Posterior vena cava (tissue), 2 donors: Measurements from ENCODE around the gene TXNDC5. TPM values are rescaled to one million over a fixed set of nuclear protein-coding genes. Genes with fewer than 3 reads are reported as not detected.
A peak's percentile ranks its signal among the peaks of the same experiment; 100 is the strongest.

ENCODE experiments used
- DNase-seq: peaks from one replicate; pipeline ENCODE4 v3.0.0-alpha.2; 2020; ENCODE audit warnings: low spot score
- intact Hi-C, 2 donors: fragments of 100-400 bp; cut with DNase I; formaldehyde crosslinking; loops; one replicate each; pipeline versions ENCODE4 v1.14.1 to v1.14.2; 2022 to 2023
- total RNA-seq, 2 donors: library from RNA; stranded (reverse); fragmentation: NEBNext Ultra II Directional; extraction: Animal tissue kit (Norgen Biotek cat#: 25700); gene quantifications; one replicate each; pipeline ENCODE4 v1.2.1, GENCODE V29; 2021
- donor health status: DM: yes; HTN: yes; CAD: no.
- donor health status: DM: yes; HTN: yes; CAD: no.

The TXNDC5 gene
- total RNA-seq, 2 donors from 2014 or later: 98.2 to 122 TPM

DNA sequence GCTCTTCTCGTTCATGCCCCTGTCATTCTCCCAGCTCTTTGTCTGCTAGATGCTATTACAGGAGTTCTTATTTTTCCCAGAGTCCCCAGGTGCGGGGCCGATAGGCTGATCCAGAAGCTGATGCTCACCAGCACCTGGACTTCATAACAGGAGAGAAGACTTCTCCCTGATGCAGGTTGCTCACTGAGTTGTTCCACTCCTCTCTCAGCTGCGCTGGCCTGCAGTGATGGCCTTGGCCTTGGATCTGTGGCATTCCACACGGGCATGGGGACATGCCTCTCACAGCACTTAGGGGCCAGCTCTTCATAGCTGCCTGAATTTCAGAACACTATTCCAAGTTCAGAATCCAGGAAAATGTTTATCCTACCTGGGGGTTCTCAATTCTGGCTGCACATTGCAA lies 7.1 kb upstream of the TXNDC5 start:
- no peak for DNase-seq
- intact Hi-C loops: no loop called here

DNA sequence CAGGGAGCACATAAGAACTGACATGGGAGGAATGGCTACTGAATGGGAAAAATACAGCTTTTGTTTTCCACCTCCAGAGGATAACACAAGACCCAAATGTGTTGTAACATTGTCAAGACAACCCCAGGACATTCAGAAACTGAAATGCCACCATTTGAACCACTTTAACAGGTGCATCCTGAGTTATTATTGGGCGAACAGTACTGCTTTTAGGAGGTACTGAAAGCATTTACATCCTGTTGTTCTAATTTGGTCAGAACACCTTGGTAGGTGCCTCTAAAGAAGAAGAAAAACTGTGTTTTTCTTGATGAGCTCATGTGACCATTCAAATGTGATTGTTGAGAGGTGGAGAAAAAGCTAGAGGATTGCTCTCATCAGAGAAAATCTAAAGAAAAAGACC lies 6.4 kb upstream of the TXNDC5 start:
- intact Hi-C loops: no loop called here
- no peak for DNase-seq

DNA sequence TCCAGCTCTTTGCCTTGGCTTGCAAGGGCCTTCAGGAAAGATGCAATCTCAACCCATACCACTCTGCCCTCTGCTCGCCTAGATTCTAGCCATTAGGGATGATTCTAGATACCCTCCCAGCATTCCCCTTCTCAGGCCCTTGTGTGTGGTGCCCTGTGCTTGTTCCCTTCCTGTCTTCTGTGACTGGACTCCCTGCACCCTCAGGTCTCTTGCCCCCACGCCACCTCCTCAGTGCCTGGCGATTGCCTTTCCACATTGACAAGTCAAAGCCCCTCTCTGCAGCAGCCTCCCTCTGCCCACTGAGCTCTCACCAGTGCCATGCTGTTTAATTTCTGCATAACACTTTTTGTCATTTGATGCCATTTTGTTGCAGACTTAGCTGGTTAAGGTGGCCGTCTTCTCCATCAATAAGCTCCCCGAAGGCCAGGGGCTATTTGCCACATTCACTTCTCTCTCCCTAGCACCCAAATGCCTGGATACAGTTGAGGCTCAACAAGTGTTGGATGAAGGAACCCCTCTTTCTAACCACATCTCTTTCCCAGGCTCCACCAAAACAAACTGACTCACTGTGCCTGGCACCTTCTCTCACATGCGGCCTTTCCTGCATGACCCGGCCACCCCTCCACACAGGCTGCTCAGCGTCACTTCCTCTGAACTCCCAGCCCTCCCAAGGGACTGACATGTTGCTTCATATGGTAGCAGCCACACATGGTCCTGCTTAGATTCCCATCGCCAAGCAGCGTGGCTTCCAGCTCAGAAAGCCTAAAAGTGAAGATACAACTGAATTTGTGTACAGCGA lies 4.6 kb upstream of the TXNDC5 start:
- DNase-seq: peak; percentile 84
- intact Hi-C loops: no loop called here

DNA sequence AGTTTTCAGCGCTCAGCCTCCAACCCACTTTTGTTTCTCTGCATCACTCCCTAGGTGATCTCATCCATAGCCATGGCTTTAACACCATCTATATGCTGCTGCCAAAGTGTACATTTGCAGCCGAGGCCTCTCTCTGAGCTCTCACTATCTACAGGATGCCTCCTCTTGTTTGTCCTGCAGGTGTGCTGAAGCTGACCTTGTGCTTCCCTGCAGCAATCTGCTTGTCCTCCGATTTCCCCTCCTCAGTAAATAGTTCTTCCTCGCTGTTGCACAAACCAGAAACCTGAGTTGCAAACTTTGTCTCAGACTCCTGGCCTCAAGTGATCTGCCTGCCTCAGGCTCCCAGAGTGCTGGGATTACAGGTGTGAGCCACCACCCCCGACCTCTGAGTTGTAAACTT lies 3.7 kb upstream of the TXNDC5 start:
- DNase-seq: no peak
- intact Hi-C loops: no loop called here

DNA sequence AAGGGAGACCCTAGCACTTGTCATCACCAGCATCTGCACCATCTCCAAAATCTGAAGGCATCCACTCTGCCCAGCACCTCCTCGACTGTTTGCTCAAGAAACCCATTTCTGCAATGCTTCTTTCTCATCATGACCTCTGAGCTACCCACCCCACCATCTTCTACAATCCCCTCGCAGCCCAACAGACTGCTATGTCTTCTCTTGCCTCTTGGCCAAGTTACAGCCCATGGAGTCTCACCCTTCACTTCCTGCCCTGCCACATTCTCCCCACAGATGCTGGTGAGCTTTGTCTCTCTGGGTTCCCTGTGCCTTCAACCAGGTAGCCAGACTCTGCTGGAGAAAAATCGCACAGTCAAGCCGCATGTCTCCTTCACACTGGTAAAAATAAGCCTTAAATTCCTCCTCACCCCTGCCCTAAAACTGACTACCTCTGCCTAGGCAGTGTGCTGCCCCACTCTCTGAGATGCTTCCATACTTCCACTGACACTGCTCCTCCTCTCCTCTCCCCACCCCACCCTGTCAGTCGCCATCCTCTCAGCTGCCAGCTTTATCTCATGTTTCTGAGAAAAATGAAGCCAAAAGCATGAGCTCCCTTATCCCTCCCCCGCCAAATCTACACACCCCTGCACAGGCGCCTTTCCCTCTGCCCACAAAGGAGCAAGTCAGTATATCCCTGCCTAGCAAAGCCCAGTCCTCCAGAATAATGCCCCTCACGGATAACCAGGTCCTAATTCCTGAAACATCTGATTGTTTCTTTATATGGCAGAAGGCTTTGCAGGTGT lies 2.3 kb upstream of the TXNDC5 start:
- DNase-seq: no peak
- intact Hi-C loops: no loop called here

DNA sequence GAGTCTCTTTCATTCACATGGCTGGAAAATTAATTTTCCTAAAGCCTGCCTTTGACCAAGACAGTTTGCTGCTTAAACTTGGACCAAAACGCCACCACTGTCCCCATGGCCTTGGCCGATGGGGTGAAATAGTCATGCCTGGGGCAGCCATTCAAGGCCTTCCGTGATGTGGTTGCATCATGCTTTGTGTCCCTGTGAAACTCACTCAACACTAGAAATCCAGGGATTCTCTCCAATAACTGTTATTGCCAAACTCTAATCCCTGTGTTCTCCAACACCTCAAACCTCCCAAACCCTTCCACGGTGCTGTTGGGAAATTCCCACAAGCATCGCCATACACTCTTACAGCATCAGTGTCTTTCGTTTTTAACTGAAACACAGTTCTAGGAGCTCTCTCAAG lies 1.4 kb upstream of the TXNDC5 start:
- no peak for DNase-seq
- intact Hi-C loops: no loop called here

DNA sequence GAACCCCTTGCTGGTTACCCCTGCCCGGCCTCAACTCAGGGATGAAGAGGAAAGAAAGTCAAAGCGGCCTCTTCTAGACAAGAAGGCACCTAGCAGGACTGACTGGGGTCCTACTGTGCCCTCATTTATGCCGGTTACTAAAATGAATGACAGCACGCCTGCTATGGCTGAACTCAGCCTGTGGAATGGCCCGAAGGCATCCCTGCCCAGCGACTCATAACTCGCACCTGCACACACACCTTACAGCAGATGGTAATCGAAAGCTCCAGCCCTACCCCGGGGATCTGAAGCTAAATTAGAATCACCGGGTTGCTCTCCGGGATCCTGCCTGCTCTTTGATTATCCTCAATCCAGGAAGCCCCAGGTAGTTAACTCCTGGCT lies 747 bp upstream of the TXNDC5 start:
- no peak for DNase-seq
- intact Hi-C loops: no loop called here

DNA sequence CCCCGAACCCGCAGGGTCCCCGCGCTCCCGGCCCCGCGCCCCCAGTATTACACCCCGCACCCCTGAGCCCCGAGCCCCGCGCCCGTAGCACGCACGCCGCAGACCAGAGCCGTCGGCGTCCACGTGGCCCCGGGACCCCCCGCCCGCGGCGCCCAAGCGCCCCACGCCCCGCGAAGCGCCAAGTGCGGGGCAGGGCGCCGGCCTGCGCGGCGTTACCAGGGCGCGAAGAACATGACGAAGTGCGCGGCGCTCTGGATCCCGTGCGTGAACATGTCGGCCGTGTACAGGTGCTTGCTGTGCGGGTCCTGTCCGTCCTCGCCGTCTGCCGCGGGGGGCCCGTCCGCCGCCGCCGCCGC lies 312 bp downstream of the TXNDC5 start:
- no peak for DNase-seq
- intact Hi-C loops: no loop called here

DNA sequence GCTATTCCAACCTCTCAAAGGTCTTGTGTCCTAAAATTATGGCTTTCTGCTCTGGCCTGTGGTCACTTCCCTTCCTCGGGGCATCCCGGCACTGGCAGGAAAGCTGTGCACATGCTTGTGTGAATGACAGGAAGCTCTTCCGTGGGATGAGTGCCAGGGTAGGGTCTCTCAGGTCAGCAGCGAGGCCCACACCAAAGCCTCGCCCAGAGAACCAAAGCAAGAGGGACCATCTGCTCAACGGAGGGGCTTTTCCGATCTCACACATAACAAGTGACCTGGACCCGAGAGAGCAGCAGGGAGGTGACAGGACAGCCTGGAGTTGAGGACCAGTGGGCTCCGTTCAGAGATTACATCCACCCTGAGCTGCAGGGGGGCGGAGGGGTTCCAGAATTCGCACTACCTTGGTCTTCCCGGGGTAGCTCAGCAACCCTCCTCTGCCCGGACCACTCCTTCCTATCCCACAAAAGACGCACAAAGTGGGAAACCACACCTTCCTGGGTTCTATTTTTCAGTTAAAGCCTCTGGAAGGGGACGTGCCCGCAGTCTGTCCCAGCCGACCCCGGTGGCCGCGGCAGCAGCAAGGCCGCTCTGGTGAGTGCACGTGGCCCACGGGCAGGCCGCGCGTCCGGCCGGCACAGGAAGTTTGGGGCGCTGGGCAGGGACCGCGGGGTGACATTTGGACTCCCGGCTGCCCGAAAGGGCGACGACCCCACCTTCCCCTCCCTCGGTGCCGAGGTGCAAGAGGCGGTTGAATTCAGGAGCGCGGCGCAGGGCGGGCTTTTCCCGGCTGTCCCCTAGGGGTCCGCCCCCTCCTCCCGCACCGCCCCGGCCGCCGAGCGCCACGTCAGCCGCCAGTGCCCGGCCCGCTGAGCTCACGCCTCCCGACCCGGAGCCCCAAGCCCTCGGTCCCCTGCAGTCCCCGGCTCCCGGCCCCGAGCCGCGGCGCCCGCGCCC lies 988 bp downstream of the TXNDC5 start:
- intact Hi-C loops: no loop called here
- DNase-seq: peak; percentile 86

DNA sequence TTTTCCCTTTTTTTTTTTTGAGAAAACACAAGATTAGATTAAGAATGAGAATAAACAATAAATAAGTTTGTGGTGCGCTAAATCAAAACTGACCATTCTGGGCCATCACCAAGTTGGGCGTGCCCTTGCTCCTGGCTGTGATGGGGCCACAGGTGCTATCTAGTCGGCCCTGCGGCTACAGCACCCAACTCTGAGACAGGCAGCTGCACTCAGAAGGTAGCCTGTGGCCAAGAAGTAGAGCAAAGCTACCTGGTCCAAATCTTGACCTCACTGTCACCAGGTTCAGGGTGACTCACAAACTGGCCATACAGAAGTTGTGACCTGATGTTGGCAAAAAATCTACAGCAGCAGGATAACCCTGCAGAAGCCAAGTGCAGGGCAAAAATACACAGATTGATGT lies 3.4 kb downstream of the TXNDC5 start:
- DNase-seq: no peak
- intact Hi-C loops: no loop called here

DNA sequence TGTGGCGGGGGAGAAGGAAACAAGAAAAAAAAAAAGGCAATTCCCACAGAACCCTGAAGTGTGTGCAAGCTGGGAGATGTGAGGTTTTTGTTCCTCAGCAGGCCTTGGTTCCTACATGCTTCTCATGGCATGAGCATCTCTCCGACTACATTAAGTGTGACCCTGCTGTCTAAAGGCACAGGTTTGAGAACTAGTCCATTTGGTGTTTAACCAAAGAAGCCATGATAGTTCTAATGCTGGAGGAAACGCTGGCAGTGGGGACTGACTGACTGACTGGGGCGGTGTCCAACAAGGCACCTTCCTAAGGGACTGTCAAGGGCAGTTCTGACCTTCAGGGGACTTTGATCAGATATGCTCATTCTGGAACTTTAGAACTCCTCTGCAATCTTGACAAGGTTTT lies 3.8 kb downstream of the TXNDC5 start:
- DNase-seq: no peak
- intact Hi-C loops: no loop called here

DNA sequence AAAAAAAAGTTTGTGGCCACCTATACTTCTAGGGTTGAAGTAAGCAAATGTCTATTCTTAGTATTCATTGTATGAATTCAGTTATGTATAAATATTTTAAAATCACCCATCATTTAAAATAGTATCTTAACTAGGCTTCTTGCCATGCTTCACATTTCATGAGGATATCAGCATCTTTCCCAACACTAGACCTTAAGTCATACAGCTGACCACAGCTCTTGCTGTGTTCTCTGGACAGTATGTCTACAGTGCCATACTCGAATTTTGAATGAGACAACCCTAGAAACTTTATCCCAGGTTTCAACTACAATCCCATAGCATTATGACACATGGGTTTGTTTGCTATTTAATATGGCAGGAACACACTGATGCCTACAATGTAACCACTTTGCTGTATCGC lies 5.2 kb downstream of the TXNDC5 start:
- DNase-seq: no peak
- intact Hi-C loops: no loop called here

DNA sequence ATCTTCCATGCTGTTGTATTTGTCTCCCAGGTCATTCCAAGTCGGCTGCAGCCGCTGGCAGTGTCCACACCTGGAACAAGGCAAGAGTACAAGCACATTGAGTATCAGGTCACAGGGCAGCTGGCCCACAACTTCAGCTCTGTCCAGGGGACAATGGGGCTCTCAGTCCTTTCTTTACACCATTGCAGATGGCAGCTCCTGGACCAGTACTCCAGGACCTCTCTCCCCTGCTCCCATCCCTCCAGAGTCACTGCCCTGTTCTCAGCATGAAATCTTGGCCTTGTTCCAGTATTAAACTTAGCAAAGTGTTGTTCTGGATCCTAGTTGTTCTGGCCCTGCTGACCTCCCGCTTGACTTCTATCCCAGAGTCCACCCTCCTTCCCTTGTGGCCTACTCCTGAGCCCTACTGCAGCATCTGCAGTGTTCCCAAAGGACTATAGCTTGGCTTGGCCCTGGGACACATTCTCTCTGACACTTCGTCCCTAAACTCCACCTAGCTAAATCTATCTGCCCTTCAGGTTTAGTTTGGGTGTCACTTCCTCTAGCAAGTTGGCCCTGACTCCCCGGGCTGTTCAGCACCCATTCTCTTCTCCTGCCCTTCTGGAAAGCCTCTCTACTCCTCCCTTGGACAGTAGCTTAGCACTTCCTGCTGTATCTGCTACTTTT lies 5.8 kb downstream of the TXNDC5 start:
- DNase-seq: no peak
- intact Hi-C loops: no loop called here

DNA sequence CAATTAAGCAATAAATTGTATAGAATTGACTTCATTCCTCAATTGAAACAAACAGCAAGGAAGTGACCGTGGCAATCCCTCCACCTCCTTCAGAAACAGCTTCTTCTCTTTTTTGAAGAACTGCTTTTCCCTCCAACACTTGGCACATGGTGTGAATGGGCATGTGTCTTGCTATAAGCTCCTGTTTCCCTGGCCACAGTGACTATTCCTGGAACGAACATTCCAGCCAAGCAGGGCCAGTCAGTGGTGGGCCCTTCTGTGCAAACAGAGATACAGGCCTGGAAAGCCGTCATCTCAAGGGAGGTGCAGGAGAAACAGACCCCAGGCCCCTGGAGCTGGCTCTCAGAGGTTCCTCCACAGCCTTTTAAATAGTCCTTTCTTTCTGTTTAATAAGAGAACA lies 6.9 kb downstream of the TXNDC5 start:
- no peak for DNase-seq
- intact Hi-C loops: no loop called here

DNA sequence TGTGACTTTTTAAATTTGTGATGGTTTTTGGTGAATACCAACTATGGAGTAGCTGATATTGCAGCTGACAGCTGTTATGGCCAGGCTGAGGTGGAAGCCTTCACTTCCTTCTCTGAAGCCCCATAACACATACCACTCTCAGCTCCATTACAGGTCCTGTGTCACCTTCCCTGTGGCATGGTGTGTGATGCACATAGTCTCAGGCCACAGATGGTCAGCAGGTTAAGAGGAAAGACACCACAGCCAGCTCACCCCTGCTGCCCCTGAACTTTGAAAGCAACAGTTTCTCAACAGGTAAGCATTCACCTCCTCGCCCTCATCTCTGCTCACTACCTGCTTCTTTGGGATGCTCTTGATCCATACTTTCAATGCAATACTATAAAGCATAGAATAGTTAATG lies 7.7 kb downstream of the TXNDC5 start:
- intact Hi-C loops: no loop called here
- no peak for DNase-seq

DNA sequence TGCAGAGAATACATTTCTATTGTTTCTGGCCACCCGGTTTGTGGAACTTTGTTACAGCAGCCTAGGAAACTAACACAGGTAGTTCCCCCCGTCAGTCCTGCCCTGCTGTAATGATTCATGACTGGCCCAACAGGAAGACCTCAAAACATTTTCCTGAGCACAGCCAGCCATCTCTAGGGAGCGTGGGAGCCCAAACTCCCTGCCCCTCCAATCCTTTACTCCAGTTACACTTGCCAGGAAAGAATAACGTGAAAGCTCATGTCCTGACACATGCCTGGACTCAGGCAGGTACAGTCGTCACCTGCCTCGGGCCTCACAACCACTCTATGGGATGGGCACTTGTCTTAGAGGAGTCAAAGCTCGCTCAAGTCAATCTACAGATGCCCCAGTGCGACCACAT lies 8.4 kb downstream of the TXNDC5 start:
- intact Hi-C loops: no loop called here
- no peak for DNase-seq

DNA sequence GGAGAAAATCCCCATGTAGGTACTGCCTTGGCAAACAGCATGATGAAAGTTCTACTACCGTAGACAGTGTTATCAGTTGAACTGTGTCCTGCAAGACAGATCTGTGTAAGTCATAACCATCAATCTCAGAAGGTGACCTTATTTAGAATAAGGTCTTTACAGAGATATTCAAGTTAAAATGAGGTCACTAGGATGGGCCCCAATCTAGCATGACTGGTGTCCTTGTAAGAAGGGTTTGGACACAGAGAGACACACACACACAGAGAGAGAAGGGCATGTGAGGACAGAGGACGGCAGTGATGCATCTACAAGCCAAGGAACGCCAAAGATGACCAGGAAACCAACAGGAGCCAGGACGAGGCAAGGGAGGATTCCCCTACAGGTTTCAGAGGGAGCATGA lies 8.8 kb downstream of the TXNDC5 start:
- intact Hi-C loops: no loop called here
- DNase-seq: no peak

DNA sequence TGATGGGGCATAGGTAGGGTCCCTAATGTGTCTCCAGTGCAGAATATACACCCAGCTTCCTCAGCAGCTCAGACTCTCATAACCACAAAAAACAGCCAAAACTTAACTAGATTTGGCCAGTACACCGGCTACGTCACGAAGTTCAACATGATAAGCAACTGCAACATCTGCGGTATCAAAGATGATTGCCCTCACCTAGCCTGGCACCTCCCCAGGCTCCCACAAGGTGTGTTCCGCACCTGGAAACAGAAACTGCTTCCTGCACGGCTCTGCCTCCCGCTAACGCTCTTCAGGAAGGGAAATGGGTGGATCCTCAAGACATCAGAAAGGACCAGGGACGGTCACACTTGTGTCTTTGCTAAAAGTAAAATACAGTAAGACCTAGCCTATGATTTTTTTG lies 9.5 kb downstream of the TXNDC5 start:
- intact Hi-C loops: no loop called here
- DNase-seq: no peak

DNA sequence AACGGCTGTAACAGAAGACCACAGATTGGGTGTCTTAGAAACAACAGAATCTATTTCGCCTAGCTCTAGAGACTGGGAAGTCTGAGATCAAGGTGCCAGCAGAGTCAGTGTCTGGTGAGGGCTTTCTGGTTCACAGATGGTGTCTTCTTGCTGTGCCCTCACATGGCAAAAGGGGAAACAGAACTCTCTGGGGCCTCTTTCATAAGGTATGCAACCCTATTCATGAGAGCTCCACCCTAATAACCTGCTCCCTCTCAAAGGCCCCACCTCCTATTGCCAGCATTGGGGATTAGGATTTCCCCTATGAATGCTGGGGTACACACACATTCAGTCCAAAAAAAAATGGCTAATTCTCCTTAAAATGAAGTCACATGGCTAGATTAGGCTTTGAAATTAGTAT lies 10.0 kb downstream of the TXNDC5 start:
- DNase-seq: no peak
- intact Hi-C loops: no loop called here

DNA sequence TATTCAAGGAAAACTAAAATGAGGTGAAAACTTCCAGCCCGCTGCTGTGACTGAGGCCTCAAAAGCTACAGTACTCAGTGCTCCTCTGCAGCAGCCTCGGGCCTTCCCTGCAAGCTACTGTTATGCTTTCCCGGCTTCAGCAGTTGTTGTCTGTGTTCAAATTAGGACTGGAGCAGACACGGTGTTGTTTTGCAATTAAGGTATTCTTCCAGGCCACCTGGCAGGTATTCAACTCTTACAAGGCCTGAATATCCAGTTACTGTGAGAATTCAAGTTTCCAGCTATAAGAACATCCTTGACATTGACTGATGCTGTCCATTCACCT lies 10.7 kb downstream of the TXNDC5 start:
- intact Hi-C loops: no loop called here

More for the DNA sequence above, 10.7 kb downstream of the TXNDC5 start:
- DNase-seq: no peak
